Tibial nerve (tissue), 4 donors: Measurements from ENCODE around the gene KIAA1210.

Source experiments
- EP300 ChIP-seq, 2 donors: sonication (generic); formaldehyde crosslinking; IDR thresholded peaks; one replicate each; pipeline ENCODE4 v1.6.1; 2017; ENCODE audit warnings: antibody characterized with exemption in 2 of 2, mild to moderate bottlenecking in 1 of 2
- POLR2A ChIP-seq, 2 donors: fragments of 450-650 bp; IDR thresholded peaks; one replicate each; pipeline ENCODE4 v1.6.1; 2017; ENCODE audit warnings: antibody characterized with exemption in 2 of 2, mild to moderate bottlenecking in 2 of 2, moderate library complexity in 2 of 2
- TF ChIP-seq, protein P1 (sequence below), 5 experiments: fragments of 200-600 bp in 3 of 5; fragments of 450-650 bp in 2 of 5; sonication (generic) in 3 of 5; IDR thresholded peaks; one replicate each; pipeline ENCODE4 v1.5.1; 2016 to 2019; ENCODE audit warnings: antibody characterized with exemption in 5 of 5, mild to moderate bottlenecking in 3 of 5, moderate library complexity in 2 of 5

DNA sequence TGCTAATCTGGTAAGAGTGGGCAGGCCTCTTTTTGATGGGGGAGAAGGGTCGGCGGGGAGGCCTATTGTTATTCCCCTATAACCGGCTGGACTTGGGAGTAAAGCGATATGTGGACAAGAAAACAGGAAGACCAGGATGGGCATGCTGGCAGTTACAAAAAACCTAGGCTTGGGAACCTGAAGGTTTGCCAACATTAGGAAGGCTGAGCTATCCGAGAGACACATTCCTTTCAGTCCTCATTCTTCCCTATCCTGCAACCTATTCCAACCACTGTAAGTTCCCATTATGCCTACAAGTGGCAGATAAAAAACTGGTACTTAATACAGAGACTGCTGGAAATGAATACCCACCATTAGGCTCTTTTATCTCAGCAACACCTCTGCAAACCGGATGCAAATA lies 87.2 kb downstream of the KIAA1210 start:
- TF ChIP-seq, protein P1, sequence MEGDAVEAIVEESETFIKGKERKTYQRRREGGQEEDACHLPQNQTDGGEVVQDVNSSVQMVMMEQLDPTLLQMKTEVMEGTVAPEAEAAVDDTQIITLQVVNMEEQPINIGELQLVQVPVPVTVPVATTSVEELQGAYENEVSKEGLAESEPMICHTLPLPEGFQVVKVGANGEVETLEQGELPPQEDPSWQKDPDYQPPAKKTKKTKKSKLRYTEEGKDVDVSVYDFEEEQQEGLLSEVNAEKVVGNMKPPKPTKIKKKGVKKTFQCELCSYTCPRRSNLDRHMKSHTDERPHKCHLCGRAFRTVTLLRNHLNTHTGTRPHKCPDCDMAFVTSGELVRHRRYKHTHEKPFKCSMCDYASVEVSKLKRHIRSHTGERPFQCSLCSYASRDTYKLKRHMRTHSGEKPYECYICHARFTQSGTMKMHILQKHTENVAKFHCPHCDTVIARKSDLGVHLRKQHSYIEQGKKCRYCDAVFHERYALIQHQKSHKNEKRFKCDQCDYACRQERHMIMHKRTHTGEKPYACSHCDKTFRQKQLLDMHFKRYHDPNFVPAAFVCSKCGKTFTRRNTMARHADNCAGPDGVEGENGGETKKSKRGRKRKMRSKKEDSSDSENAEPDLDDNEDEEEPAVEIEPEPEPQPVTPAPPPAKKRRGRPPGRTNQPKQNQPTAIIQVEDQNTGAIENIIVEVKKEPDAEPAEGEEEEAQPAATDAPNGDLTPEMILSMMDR (IDR thresholded peaks at IDR 0.05): no peak
- TF ChIP-seq EP300 (IDR thresholded peaks at IDR 0.05) (no peak), POLR2A (IDR thresholded peaks at IDR 0.05) (no peak)
